22Rv1 (cell line): Measurements from ENCODE around the gene RAB6D.
A peak's percentile ranks its signal among the peaks of the same experiment; 100 is the strongest.
"Not testable (repeated sequence)": the region's sequence is repeated elsewhere in the genome, so short reads cannot be mapped to it uniquely, and the experiment has no call there.

Experiments used
- H3K27ac ChIP-seq: fragments of 450-650 bp; 2 replicates; pipeline ENCODE4 v1.5.1; 2017
- CTCF ChIP-seq: fragments of 450-650 bp; IDR thresholded peaks from 2 replicates; pipeline ENCODE4 v1.5.1; 2017; ENCODE audit warnings: mild to moderate bottlenecking
- ZFX ChIP-seq: fragments of 450-650 bp; IDR thresholded peaks from 2 replicates; pipeline ENCODE4 v1.6.1; 2017; ENCODE audit warnings: antibody characterized with exemption, borderline replicate concordance

Gene RAB6D

DNA sequence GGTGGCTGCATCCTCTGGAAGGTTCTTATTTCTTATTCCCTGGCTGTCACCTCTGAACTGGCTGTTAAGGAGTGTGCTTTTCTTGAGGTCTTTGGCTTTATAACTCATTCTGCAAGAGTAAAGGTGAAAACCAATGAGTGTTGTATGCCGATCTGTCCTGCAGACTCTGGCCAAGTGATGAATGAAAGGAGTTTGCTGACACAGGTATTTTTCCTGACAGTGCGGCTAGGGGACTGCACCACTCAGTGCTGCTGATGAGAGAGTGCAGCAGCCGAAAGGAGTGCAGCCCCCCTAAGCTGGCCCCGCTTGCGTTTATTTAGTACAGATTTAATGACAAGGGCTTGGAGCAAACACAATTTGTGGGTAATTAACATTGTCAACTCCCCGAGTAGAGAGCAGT lies 41.8 kb downstream of the RAB6D start:
- TF ChIP-seq CTCF: no peak
- no peak for TF ChIP-seq ZFX
- no peak overlapping the region for H3K27ac ChIP-seq

DNA sequence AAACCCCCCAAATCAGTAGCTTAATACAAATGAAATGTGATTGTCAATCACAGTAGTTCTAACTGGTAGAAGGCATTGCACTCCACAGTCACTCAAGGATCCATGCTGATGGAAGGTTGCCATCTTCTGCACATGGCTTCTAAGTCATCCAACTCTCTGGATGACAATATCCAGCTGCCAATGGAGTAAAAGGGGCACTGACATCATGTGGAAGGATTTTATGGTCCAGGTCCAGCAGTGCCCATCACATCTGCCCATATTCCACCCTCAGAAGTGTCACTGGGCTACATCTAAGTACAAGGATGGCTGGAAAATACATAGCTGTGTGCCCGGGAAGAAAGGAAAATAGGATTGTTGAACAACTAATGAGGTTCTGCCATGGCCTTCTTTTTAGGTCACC lies 42.6 kb downstream of the RAB6D start:
- H3K27ac ChIP-seq: not testable (repeated sequence)

GRCh38 chr2:131311001-131311400 lies 53.0 kb downstream of the RAB6D start:
- 0 out of 2 replicates have a peak, but pooled peaks have one; percentile 14 for TF ChIP-seq CTCF
- H3K27ac ChIP-seq: not testable (repeated sequence)
